Inferior parietal cortex (tissue), 1 donor: ENCODE data around the gene IGSF9B.

Source experiments
- DNase-seq: peaks from one replicate; pipeline ENCODE4 v3.0.0-alpha.2; 2016; ENCODE audit errors: extremely low spot score

The IGSF9B gene

DNA sequence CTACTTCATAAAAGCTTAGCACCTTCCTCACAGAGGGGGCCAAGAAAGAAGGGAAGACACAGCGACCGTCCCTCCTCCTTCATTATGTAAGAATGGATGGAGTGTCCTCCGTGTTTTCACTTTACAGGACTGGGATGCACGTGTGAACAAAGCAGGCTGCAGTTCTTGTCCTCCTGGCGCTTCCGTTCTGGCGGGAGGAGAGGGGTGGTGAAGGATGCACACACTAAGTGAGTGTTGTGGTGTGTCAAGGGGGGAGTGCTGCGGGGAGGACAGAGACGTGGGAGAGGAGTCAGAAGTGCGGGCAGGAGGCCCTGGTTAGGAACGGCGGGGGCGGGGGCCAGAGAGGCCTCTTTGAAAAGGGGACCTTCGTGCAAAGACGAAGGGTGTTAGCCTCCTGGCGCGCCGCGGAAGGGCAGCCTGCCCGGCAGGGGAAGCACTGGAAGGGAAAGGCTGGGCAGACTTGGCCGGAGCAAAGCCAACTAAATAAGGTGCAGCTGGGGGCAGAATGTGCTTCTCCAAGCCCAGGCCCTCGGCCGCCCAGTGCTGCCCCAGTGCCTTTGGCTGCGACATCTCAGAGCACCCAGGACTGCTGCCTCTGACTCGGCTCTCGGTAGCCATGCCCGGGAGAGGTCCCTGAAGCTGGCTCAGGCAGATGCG lies 27.0 kb upstream of the IGSF9B start:
- no peak for DNase-seq

- DNase-seq = no peak
These were observed 26.1 kb upstream of the IGSF9B start for GRCh38 chr11:133982876-133983275.

DNA sequence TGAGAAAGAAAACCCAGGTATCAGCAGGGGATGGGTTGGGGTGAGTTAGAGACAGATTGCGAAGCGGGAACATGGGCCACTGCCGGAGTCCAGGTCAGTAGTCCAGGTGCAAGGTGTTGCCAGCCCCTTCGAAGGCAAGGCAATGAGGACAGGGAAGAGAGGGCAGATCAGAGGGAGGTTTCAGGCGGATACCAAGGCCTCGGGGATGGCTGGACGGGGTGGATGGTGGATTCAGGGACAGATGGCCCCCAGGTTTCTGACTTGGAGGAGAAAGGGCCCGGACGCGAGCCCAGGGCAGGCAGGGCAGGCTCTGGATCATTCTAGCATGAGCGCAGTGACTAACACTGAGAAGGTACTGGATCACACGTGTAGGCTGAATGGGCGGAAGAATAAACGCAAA lies 25.4 kb upstream of the IGSF9B start:
- no peak for DNase-seq

DNA sequence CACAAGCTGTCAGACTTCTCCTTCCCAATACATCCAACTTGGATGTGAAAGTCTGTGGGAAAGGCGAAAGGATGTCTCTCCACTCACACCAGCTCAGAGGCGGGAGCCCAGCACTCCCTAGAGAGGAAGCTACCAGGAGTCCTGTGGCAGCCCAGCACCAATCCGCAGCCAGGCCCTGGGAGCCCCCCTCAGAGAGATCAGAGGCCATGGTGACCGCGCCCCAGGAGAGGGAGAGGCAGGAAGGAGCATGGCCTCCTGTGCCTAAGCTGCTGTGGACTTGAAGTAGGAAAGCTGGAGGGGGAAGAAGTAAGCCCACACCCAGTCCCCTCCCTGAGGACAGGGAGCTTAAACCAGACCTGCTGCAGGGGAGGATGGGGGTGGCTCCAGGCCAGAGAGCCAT lies 24.4 kb upstream of the IGSF9B start:
- DNase-seq = no peak

DNA sequence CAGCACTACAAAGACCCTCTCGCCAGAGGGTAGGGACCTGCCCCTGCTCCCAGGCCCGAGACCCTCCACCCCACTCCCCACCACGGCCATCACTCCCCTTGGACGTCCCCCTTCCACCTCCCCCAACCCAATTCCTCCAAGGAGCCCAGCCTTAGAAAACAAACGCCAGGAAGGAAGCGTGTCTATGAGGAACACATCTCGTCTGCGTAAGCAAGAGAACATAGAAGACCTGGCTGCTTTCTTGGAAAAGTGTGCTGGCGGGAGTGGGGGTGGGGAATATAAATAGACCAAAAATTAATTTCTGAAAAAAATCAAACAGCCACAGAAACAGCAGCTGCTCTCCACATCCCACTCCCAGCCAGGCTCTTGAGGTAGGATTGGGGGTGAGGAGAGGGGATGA lies 23.9 kb upstream of the IGSF9B start:
- no peak for DNase-seq

DNA sequence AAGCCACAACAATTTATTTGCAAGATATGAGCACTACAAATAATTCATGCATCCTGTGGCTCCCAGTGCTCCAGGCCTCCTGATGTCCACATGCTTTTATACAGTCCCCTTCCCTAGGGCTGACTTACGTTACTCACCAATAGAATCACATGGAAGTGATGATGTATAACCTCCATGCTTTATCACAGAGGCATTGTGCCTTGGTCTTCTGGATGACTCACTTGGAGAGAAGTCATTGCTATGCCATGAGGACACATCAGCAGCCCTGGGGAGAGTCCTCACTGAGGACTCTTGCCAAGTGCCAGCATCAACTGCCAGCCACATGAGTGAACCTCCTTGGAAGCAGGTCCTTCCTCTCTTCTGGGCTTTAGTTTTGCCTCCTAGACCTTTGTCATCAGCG lies 22.0 kb upstream of the IGSF9B start:
- DNase-seq = no peak

- no peak for DNase-seq
These were observed 20.4 kb upstream of the IGSF9B start for GRCh38 chr11:133977067-133977677.

DNA sequence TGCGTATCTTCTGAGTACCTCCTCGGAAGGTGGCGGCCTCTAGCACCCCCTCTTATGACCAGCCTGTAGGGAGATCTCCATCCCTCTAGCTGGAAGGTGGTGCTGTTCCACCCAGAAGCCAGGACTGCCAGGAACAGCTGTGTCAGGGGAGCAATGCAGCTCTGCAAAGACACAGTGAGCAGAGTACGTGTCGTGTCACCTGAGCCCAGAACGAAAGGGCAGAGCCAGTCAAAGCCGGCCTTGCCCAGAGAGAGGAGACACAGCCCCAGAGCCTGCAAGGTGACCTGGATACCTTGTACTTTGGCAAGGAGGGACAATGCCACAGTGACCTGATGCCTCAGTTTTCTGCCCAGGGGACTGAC lies 18.7 kb upstream of the IGSF9B start:
- DNase-seq = no peak

DNA sequence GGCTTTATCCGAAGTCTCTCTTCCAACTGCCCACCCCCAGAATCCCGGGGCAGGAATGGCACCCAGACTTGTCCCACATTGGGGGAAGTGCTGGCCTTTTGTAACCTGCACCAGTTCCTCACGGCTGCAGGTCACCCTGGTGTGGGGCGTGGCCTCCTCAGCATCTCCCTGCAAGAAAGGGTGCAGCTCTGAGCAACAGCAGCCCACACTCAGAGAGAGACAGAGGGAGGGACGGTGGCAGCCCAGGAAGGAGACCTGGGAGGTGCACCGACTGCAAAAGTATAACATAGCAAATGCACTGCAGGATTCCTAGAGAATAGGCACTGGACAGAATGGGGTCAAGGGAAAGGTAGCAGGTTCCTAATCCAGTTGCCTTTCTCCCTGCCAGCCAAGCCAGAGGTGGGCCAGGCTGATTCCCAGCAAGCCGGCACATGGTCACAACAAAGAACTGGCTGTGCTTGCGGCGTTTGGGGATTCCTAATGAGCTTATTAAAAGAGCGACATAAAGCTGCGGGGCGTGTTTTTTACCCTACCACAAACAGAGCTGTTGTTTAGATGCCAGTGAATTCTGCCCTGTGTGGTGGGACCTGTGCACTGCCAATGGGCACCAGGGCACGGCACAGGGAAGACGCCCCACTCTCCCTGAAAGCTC lies 18.2 kb upstream of the IGSF9B start:
- DNase-seq = no peak

DNA sequence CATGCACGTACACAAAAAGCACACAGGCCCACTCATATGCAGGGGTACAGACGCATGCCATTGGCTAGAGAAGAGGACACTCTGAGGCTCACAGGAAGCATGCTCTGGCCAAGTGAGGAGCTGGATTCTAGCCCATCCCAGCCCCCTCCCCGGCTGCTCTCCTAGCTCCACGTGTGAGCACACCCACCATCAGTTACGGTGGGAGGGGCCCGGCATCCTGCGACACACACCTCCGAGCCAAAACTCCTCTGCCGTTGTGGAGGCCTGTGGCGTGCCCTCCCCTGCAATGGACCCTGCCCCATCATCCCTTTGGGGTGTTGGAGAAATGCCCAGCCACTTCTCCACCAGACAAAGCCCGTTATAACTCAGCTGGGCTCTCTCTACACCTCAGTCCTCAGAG lies 15.1 kb upstream of the IGSF9B start:
- DNase-seq = no peak

GRCh38 chr11:133969112-133969511 lies 12.3 kb upstream of the IGSF9B start:
- no peak for DNase-seq

- no peak for DNase-seq
These were observed 11.5 kb upstream of the IGSF9B start for GRCh38 chr11:133968300-133968699.

DNA sequence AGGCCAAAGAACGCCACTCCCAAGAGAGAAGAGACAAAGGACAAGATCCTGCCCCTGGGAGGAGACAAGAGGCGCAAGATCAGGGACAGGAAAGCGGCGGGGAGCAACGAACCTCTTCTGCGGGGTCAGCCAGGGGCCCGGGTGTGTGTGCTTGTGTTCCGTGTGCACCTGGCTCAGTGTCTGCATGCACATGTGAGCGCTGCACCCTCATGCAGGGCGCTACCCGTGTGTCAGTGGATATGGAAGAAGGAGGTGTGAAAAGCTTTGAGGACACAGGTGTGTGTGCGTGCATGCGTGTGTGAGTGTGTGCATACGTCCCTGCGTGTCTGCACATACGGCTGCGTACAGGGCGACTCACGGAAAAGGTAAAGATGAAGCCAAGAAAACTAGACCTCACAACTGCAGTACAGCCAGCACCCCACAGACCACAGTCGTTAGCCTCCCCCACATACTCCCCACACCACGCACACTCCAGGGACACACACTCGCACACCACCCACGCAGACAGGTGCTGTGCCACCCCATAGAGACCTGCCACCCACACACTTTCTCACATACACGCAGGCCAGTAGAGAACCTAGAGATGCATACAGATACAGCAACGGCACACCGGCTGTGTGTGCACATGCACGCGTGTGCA lies 11.0 kb upstream of the IGSF9B start:
- no peak for DNase-seq

DNA sequence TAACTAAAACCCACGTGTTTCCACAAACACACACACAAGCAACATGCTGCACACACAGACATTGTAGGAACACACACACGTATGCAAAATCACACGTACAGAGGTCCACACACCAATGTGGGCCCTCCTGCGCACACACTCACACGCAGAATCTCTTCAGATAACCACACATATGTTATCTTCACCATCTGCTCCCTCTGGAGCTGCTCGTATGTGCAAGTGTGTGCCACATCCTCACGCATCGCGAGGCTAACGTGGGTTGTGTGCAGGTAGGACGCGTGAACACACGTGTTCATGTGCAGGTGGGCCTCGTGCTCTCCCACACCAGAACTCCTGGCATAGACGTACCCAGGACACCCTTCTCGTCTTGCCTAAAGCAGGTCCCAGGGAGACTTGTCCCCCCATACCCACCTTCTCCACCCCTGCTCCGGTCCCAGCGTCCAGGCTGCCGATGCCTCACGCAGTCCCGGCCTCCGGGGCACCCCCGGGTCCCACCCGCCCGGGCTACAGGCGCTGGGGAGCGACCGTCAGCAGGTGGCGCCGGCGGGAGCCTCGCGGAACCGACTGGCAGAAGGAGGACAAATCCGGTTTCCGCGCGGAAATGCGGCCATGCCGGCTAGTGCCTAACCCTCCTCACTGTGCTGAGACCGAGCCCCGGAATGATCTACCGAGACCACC lies 10.3 kb upstream of the IGSF9B start:
- no peak for DNase-seq

- DNase-seq = no peak
These were observed 9.4 kb upstream of the IGSF9B start for GRCh38 chr11:133966172-133966651.

DNA sequence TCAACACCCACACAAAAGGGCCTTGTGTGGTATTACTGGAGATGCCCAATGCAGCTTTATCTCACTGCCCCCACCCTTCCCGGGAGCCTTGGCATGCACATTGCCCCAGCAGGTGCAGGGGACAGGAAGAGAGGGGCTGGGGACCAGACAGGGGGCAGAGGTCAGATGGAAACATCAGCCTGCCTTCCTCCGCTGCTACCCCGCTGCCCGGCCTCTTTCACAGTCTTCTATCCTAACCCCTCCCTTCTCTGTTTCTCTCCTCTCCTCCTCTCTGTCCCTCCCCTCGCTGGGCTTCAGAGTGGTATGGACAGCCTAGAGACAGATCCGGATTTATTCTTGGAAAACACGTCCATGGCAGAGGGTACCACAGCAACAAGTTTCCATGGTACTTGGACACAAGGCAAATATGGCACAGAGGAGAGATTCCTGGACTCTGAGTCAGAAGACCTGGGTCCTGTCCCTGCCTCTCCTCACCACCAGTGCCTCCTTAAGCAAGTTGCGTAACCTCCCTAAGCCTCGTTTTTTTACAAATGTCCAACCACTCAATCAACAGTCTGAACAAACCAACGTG lies 8.3 kb upstream of the IGSF9B start:
- DNase-seq = no peak

GRCh38 chr11:133964356-133964755 lies 7.6 kb upstream of the IGSF9B start:
- DNase-seq = no peak

GRCh38 chr11:133961890-133962289 lies 5.1 kb upstream of the IGSF9B start:
- no peak for DNase-seq

GRCh38 chr11:133957900-133958299 lies 1.1 kb upstream of the IGSF9B start:
- DNase-seq = no peak

DNA sequence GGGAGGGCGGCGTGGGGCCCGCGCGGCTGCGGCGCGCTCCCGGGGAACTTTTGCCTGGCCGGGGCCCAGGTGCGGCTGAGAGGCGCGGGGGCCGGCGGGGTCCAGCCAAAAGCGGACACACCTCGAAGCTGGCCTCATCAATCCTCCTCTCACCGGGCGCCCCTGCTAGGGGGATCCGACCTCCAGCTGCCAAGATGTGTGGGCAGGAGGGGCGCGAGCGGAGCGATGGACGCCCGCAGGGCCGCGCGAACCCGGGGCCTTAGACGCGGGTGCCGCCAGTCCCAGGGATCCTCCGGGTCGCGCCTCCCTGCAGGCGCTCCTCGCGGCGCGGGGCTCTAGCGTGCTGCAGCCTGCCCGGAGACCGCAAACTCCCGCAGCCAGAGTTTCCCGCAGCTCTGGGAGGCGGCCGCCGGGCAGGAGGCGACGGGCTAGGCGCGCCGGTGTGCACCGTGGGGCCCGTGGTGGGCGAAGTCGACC lies 785 bp downstream of the IGSF9B start:
- no peak for DNase-seq

- DNase-seq = no peak
These were observed 1.5 kb downstream of the IGSF9B start for GRCh38 chr11:133955081-133955891.
